Prostate gland (tissue), 2 donors: ENCODE results near the gene SF3A2.

Experiments
- CTCF ChIP-seq, 4 experiments: fragments of 200-600 bp in 2 of 4; fragments of 450-650 bp in 2 of 4; sonication (generic) in 2 of 4; IDR thresholded peaks; 1 replicate in 3 of 4; 2 replicates in 1 of 4; pipeline ENCODE4 v1.5.1; 2016 to 2019; ENCODE audit warnings: antibody characterized with exemption in 4 of 4, mild to moderate bottlenecking in 2 of 4, moderate library complexity in 2 of 4
- POLR2AphosphoS5 ChIP-seq: sonication (generic); formaldehyde crosslinking; IDR thresholded peaks from one replicate; pipeline ENCODE4 v1.6.1; 2017; ENCODE audit warnings: antibody characterized with exemption

- no peak for TF ChIP-seq CTCF (IDR thresholded peaks at IDR 0.05)
- TF ChIP-seq POLR2AphosphoS5, result no peak
Observed at GRCh38 chr19:2276429-2276986, 39.9 kb downstream of the SF3A2 start.
